Hippocampal formation (tissue), 2 donors: Measurements from ENCODE around the gene VPS51.

ENCODE experiments used
- DNase-seq, 2 donors: peaks; one replicate each; lab custom pipeline; 2025; lab: John Stamatoyannopoulos, UW

The VPS51 gene

GRCh38 chr11:65119670-65119995, 23.6 kb downstream of the VPS51 start:
- DNase-seq, result no peak

- no peak for DNase-seq
These were observed 24.8 kb downstream of the VPS51 start for GRCh38 chr11:65120831-65121230.

- no peak for DNase-seq
These were observed 25.4 kb downstream of the VPS51 start for GRCh38 chr11:65121447-65121864.

- peak; percentile 91 to 93 for DNase-seq
These were observed 26.1 kb downstream of the VPS51 start, which contains the start of the genes FAU and MRPL49 for GRCh38 chr11:65121865-65122696. Gene FAU (minus strand): TSS chr11:65122134. CDS start chr11:65121813, 321 bp downstream. Gene MRPL49 (plus strand): TSS chr11:65122321. CDS start chr11:65122347, 26 bp downstream.

GRCh38 chr11:65124480-65125196, 28.6 kb downstream of the VPS51 start:
- DNase-seq, result no peak

- no peak for DNase-seq
These were observed 29.4 kb downstream of the VPS51 start for GRCh38 chr11:65125197-65126056.

- no peak for DNase-seq
These were observed 30.7 kb downstream of the VPS51 start for GRCh38 chr11:65126624-65127274.

- no peak for DNase-seq
These were observed 31.6 kb downstream of the VPS51 start for GRCh38 chr11:65127473-65128181.

GRCh38 chr11:65128182-65129145, 32.5 kb downstream of the VPS51 start:
- DNase-seq, result no peak

GRCh38 chr11:65129649-65130441, 33.8 kb downstream of the VPS51 start:
- DNase-seq, result no peak

- DNase-seq, result no peak
These were observed 34.8 kb downstream of the VPS51 start for GRCh38 chr11:65130631-65131416.

- DNase-seq, result no peak
These were observed 35.4 kb downstream of the VPS51 start for GRCh38 chr11:65131417-65131776.

GRCh38 chr11:65131895-65132237, 35.9 kb downstream of the VPS51 start:
- DNase-seq, result no peak

- no peak for DNase-seq
These were observed 36.4 kb downstream of the VPS51 start for GRCh38 chr11:65132238-65132987.

- no peak for DNase-seq
These were observed 37.1 kb downstream of the VPS51 start for GRCh38 chr11:65132988-65133700.

- DNase-seq, result no peak
These were observed 37.7 kb downstream of the VPS51 start for GRCh38 chr11:65133724-65134123.
